ENCODE data around the gene RGS1.
"Not testable (repeated sequence)": the region's sequence is repeated elsewhere in the genome, so short reads cannot be mapped to it uniquely, and the experiment has no call there.

GRCh38 chr1:192531037-192531703 is 44.4 kb upstream of the RGS1 start:
- not testable (repeated sequence) for TF ChIP-seq POLR2A, CTCF (IDR thresholded peaks at IDR 0.05)
